Measurements from ENCODE around the gene ABHD12B.
"Not testable (repeated sequence)": the region's sequence is repeated elsewhere in the genome, so short reads cannot be mapped to it uniquely, and the experiment has no call there.

ABHD12B gene

DNA sequence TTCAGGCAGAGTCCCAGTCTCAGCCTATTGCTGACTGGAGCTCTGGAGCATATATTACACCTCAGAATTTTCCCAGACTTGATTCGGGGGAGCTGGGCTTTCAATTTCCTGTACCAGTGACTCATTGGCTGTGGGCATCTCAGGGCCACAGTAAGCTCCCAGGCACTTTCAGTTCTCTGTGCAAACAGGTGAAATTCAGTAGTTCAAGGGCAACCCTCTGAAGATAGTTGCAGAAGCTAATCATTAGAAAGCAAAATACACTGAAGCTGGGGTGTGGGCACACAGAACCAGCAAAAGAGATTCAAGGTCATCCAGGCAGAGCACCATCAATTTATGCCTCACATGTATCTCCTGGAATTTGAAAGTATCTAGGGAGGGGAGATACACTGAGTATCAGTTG is 32.8 kb upstream of the ABHD12B start:
- ATAC-seq = no peak

GRCh38 chr14:50839691-50840090 is 32.2 kb upstream of the ABHD12B start:
- no peak for ATAC-seq

DNA sequence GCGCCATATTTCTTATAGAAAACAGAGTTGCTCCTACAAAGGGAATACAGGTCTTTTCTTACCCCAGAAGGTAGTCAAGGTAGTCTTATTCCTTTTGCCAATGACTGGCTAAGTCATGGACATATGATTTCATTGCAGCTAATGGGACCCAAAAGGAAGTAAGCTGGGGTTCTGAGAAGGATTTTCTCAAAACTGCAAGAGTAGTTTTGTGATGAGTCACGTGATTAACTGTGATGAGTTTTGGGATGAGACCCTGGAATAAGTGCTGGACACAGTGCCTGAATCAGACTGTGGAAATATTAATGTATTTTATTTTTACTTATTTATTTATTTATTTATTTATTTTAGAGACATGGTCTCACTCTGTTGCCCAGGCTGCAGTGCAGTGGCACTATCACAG is 27.5 kb upstream of the ABHD12B start:
- no peak for ATAC-seq

GRCh38 chr14:50845166-50845565 is 26.7 kb upstream of the ABHD12B start:
- ATAC-seq = no peak

DNA sequence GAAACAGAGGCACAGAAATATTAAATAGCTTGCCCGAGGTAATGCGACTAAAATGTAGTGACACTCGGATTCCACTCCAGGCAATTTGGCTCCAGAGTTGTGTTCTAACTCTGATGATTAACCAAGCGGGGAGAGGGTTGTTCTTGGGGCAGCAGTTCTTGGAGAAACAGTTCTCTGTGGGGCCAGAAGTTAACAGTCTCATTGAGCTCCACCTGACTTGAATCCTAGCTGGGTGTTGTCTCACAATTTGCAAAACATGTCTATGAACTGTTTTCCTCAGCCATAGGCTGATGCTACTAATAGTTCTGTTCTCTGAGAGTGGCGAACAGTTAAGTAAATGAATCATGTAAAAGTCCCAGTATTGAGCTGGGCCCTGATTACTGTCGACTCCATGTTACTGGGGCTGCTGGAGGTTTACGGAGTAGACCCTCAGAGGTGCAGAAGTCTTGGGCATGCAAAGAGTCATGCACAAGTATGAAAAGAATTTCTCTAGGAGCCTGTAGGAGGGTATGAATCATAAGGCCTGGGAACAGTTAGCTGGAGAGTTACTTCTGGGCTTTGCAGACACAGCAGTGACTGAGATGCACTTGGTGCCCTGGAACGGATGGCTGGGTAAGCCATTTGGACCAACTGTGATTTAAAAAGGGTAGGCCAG is 25.5 kb upstream of the ABHD12B start:
- ATAC-seq = no peak

GRCh38 chr14:50853891-50854290 is 18.0 kb upstream of the ABHD12B start:
- peak; percentile 24 to 32 for ATAC-seq

GRCh38 chr14:50854521-50854920 is 17.3 kb upstream of the ABHD12B start:
- ATAC-seq = no peak

- no peak for ATAC-seq
Measured at GRCh38 chr14:50855558-50855957, 16.3 kb upstream of the ABHD12B start.

- no peak for ATAC-seq
Measured at GRCh38 chr14:50856660-50857059, 15.2 kb upstream of the ABHD12B start.

- no peak for ATAC-seq
Measured at GRCh38 chr14:50859296-50859624, 12.6 kb upstream of the ABHD12B start.

DNA sequence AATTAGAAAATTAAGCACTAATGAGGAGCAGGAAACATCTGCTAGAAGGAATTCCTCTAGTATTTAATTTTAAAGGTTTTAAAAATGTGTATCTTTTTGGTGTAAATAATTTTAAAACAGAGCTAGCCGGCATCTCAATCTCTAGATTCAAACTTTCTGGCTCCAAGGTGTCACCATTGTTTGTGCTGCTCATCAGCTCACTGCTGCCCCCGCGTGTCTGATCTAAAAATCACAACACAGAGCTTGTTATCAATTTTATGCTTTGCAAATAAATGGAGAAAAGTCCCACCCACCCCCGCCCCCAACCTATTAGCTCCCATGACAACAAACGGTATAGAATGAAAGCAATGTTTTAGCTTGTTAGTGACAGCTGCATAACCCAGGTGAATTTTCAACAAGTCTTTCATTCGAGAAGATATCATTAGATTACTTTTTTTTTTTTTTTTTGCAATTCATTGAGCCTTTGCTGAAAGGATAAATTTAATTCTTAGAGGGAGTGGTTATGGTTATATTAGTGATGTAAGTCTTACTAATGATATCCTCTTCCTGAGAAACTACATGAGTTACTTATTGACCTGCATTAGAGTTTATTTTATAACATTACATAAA is 11.3 kb upstream of the ABHD12B start:
- ATAC-seq = peak; percentile 70 to 73

DNA sequence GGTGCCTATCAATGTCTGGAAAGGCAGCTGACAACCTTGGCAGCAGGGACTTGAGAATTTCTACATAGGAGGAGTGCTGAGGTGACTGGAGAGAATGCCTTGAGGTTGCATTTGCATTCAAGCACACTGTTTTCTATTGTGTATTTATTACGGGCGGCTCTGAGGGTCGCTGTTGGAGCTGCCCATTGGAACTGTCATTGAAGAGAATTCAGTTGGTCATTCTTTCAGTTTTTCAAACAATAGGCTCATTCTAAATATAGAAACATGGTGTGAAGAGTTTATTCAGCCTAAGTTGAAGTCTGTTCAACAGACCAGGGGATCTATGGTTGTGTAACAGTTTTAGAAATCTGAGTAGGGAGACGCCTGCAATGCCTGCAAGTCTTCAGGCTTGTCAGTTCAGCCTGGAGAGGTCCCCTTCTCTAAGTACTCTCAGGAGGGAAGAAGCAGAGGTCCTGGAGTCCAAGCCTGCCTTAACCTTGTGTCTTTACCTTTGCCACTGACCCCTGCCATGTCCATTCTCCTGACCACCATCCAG is 9.8 kb upstream of the ABHD12B start:
- no peak for ATAC-seq

DNA sequence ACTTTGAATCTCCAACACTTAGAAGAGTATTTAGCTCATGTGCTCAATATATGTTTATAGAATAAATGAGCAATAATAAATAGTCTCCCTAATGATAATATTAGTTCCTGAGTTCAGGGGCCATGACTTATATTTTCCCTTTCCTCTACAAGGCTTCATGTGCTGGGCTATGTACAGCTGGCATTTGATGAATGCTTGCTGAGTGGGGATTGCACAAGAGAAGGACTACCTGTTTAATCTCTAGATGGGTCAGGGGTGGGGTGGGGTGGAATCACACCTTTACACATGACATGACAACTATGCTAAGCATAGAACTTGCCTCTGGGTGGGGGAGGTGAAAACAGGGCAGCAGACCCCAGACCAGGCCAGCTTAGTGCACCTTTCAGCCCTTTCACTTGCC is 7.6 kb upstream of the ABHD12B start:
- no peak for ATAC-seq

GRCh38 chr14:50864946-50865345 is 6.9 kb upstream of the ABHD12B start:
- no peak for ATAC-seq

- ATAC-seq = no peak
Measured at GRCh38 chr14:50865391-50866076, 6.3 kb upstream of the ABHD12B start.

DNA sequence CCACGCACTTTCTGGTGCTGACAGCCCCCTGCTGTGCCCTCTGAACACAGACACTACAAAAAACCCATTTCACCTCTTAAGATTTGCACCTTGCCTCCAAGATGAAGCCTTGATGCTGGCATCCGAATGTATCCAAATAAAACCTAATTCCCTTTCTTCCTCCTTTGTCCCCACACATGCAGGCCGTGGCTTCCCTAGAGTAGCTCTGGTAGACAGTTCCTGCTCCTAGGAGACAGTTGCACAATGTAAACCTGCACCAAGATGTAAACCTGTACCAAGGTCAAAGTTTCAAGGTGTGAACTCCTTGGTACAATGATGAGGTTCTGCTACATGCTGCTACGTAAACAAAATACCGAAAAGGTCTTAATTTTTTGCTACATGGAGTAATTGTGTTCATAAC is 625 bp upstream of the ABHD12B start:
- no peak for ATAC-seq

GRCh38 chr14:50874757-50875156 is 2.9 kb downstream of the ABHD12B start:
- ATAC-seq = no peak

GRCh38 chr14:50875359-50876070 is 3.7 kb downstream of the ABHD12B start:
- peak; percentile 98 to 99 for ATAC-seq

- no peak for ATAC-seq
Measured at GRCh38 chr14:50882932-50883826, 11.3 kb downstream of the ABHD12B start.

DNA sequence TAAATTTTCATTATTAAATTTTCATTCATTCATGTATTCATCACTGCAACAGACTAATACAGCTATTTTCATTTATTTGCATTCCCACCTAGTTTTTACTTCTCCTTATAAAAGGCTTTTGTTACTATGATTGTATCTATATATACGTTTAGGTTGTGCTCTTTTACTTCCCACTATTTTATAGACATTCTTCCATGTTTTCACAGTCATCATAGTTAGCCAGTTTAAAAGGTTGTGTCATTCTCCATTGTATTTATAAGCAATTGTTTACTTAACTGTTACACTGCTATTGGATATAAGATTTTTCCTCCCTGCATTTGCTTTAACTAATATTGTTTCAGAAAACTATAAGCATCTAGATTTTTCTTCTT is 12.0 kb downstream of the ABHD12B start:
- no peak for ATAC-seq

DNA sequence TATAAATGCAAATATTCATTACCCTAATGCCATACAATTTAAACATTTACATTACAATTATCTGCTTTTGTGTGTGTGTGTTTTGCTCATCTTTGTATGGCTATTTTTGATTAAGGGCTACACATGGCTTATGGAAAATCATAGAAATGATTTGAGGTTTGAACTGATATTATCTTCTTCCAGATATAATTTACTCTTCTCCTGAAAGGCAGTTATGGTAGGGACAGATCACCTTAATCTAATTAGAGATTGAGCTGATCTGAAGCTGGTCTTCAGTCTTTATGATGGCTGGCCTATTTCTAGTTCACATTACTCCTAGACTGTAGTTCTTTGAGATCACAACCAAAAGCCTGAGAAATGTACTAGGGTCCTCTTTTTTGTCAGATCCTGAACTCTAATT is 15.6 kb downstream of the ABHD12B start:
- no peak for ATAC-seq

DNA sequence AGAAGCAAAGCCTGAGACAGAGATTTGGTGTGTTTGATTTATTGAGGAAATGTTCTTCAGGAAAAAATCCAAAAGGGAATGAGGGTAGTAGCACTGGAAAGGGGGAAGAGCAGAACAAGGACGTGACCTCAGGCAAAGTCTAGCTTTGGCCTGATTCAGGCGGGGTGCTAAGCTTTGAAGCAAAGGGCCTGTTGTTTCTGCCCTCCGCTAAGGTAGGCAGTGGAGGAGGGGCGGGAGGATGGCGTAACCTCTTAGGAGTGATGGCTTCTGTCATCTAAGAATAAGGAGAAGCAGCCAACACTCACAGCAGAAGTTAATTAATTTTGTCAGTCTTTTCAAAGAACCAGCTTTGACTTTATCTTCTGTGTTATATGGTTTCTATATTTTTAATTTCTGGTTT is 20.4 kb downstream of the ABHD12B start:
- no peak for ATAC-seq

- not testable (repeated sequence) for ATAC-seq
Measured at GRCh38 chr14:50896421-50896820, 24.6 kb downstream of the ABHD12B start.
